Measurements from ENCODE around the gene IKBKE. TPM values are rescaled to one million over a fixed set of nuclear protein-coding genes. Genes with fewer than 3 reads are reported as not detected.

Gene IKBKE
- total RNA-seq, 4 donors from 2014 or later = 1.4 to 2.5 (median 2.3) TPM

GRCh38 chr1:206496131-206496793, 26.0 kb downstream of the IKBKE start:
- Histone ChIP-seq H3K4me3 (no peak overlapping the region), H3K9me3 (no peaks in the 10 kb centered on the region), H3K27ac (replicated peaks in 1 of 4) (peak overlapping the region in 2 of 4 donors; percentile 17 to 53), H3K36me3 (peaks cover 0 to 5% (median 0%) of the 10 kb centered on the region in 4 donors), H3K4me1 (peaks cover 21 to 29% (median 28%) of the 10 kb centered on the region in 4 donors), H3K27me3 (peaks cover 0 to 2% (median 0%) of the 10 kb centered on the region in 4 donors)
- whole genome bisulfite sequencing = 63% methylated on average over 5 of the region's 6 CpGs
- DNase-seq (ENCODE audit: extremely low spot score) = no peak
- TF ChIP-seq POLR2A (IDR thresholded peaks at IDR 0.05; ENCODE audit: low read depth) = no peak
- TF ChIP-seq EP300 (IDR thresholded peaks at IDR 0.05) = no peak
- no peak for TF ChIP-seq POLR2AphosphoS5 (IDR thresholded peaks at IDR 0.05)
- no peak for TF ChIP-seq CTCF (IDR thresholded peaks at IDR 0.05)
- intact Hi-C loops (cut with DNase I) = loop anchor here (10.0 kb wide), 1 partner anchor 419 kb away; no protein-coding TSS in a partner anchor

DNA sequence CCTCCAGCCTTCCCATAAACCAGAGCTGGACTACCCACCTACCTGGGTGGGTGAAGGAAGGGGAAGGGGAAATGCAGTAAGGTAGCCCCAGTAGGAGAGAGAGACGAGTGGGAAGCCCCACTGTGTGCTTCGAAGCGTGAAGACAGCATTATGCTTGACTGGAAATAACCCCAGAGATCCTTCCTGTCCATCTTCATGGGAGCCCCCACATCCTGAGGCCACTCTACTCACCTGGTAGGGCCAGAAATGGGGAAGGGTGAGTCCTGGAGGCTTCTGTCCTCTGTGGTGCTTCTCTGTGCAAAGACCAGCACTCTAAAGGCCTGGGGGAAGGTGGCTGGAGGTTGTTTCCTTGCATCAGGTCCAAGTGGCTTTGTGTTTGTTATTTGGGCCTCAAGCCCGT, 27.1 kb downstream of the IKBKE start:
- DNase-seq (ENCODE audit: extremely low spot score) = no peak
- 98% methylated on average over 4 of the region's 4 CpGs for WGBS
- H3K4me3 ChIP-seq = no peak overlapping the region
- no peak overlapping the region for H3K27ac ChIP-seq (replicated peaks in 1 of 4)
- TF ChIP-seq CTCF (IDR thresholded peaks at IDR 0.05) (no peak), POLR2A (IDR thresholded peaks at IDR 0.05; ENCODE audit: low read depth) (no peak), EP300 (IDR thresholded peaks at IDR 0.05) (no peak), POLR2AphosphoS5 (IDR thresholded peaks at IDR 0.05) (no peak)
- H3K27me3 ChIP-seq = peaks cover 0 to 4% (median 1%) of the 10 kb centered on the region in 4 donors
- peaks cover 0 to 5% (median 0%) of the 10 kb centered on the region in 4 donors for H3K36me3 ChIP-seq
- peaks cover 26 to 38% (median 35%) of the 10 kb centered on the region in 4 donors for H3K4me1 ChIP-seq
- intact Hi-C loops (cut with DNase I) = loop anchor here (10.0 kb wide), 1 partner anchor 417 kb away; no protein-coding TSS in a partner anchor
- no peaks in the 10 kb centered on the region for H3K9me3 ChIP-seq

GRCh38 chr1:206497774-206498173, 27.5 kb downstream of the IKBKE start:
- Histone ChIP-seq H3K27me3 (peaks cover 0 to 4% (median 1%) of the 10 kb centered on the region in 4 donors), H3K4me3 (no peak overlapping the region), H3K9me3 (no peaks in the 10 kb centered on the region), H3K36me3 (peaks cover 0 to 5% (median 0%) of the 10 kb centered on the region in 4 donors), H3K4me1 (peaks cover 26 to 38% (median 35%) of the 10 kb centered on the region in 4 donors), H3K27ac (replicated peaks in 1 of 4) (no peak overlapping the region)
- no peak for DNase-seq (ENCODE audit: extremely low spot score)
- intact Hi-C loops (cut with DNase I) = loop anchor here (10.0 kb wide), 1 partner anchor 417 kb away; no protein-coding TSS in a partner anchor
- 82% methylated on average over 3 of the region's 3 CpGs for WGBS
- TF ChIP-seq EP300 (IDR thresholded peaks at IDR 0.05) (no peak), CTCF (IDR thresholded peaks at IDR 0.05) (no peak), POLR2A (IDR thresholded peaks at IDR 0.05; ENCODE audit: low read depth) (no peak), POLR2AphosphoS5 (IDR thresholded peaks at IDR 0.05) (no peak)

DNA sequence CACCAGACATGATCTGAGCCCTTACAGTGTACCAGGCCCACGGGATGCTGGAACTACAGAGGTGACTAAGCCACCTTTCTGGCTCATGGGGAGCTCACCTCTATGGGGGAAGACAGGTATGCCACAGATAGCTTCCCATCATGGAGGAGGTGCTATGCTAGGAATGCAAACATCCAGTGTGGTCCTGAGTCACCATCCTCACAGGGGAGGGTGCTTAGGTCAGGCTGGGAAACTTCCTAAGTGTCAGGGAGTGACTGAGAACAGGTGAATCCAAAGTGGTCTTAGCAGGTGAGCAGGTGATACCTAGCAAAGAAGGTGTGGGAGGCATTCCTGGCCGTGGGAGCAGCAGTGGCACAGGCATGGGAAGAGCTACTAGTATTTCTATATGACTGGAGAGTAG, 28.4 kb downstream of the IKBKE start:
- 85% methylated on average over 2 of the region's 2 CpGs for WGBS
- Histone ChIP-seq H3K4me1 (peaks cover 29 to 43% (median 36%) of the 10 kb centered on the region in 4 donors), H3K4me3 (no peak overlapping the region), H3K36me3 (peaks cover 0 to 5% (median 0%) of the 10 kb centered on the region in 4 donors), H3K9me3 (no peaks in the 10 kb centered on the region), H3K27ac (replicated peaks in 1 of 4) (no peak overlapping the region), H3K27me3 (peaks cover 0 to 4% (median 1%) of the 10 kb centered on the region in 4 donors)
- intact Hi-C loops (cut with DNase I) = loop anchor here (10.0 kb wide), 1 partner anchor 416 kb away; no protein-coding TSS in a partner anchor
- TF ChIP-seq EP300 (IDR thresholded peaks at IDR 0.05) (no peak), CTCF (IDR thresholded peaks at IDR 0.05) (no peak), POLR2AphosphoS5 (IDR thresholded peaks at IDR 0.05) (no peak), POLR2A (IDR thresholded peaks at IDR 0.05; ENCODE audit: low read depth) (no peak)
- DNase-seq (ENCODE audit: extremely low spot score) = no peak

Data from esophagus muscularis mucosa (tissue), 4 donors.